ENCODE measurements around the gene RAB22A.

- TF ChIP-seq GABPA (tag; conservative IDR thresholded peaks at IDR 0.05; ENCODE audit: low read depth): no peak
- no peak for TF ChIP-seq POLR2AphosphoS5 (IDR thresholded peaks at IDR 0.05; ENCODE audit: control insufficient read depth, insufficient read depth, low read depth, low read length)
- no peak for TF ChIP-seq SIRT6 (IDR thresholded peaks at IDR 0.05; ENCODE audit: low read depth, low read length)
- TF ChIP-seq EZH2 (IDR thresholded peaks at IDR 0.05; ENCODE audit: borderline replicate concordance, low read depth, low read length): no peak
- no peak for TF ChIP-seq ZNF318 (IDR thresholded peaks at IDR 0.05; ENCODE audit: borderline replicate concordance in 1 of 2, low read depth in 1 of 2)
- no peak for TF ChIP-seq BACH1 (tag; IDR thresholded peaks at IDR 0.05)
These were observed 30.2 kb downstream of the RAB22A start for GRCh38 chr20:58339741-58340140.
